Tibial artery (tissue), 4 donors: Measurements from ENCODE around the gene MRPL20.

ENCODE experiments used
- DNase-seq, 2 donors: peaks; one replicate each; pipeline ENCODE4 v3.0.0-alpha.2; 2019
- H3K27ac ChIP-seq, 2 donors: fragments of 200-600 bp; sonication (generic) in 1 of 2; 1 replicate in 1 of 2; 2 replicates in 1 of 2; pipeline ENCODE4 v1.5.1; 2018 to 2019; ENCODE audit warnings: mild to moderate bottlenecking in 1 of 2
- H3K27me3 ChIP-seq, 2 donors: fragments of 200-600 bp; sonication (generic) in 1 of 2; one replicate each; pipeline versions ENCODE4 v1.5.1 to v1.6.0; 2016 to 2019
- H3K36me3 ChIP-seq, 3 donors: fragments of 200-600 bp; sonication (generic) in 2 of 3; one replicate each; pipeline ENCODE4 v1.5.1; 2016 to 2019; ENCODE audit warnings: mild to moderate bottlenecking in 2 of 3
- H3K4me1 ChIP-seq, 4 donors: fragments of 200-600 bp; sonication (generic) in 2 of 4; 1 replicate in 3 of 4; 2 replicates in 1 of 4; pipeline ENCODE4 v1.5.1; 2016 to 2019
- H3K4me3 ChIP-seq, 2 donors: fragments of 200-600 bp; sonication (generic) in 1 of 2; 1 replicate in 1 of 2; 2 replicates in 1 of 2; pipeline ENCODE4 v1.5.1; 2018 to 2019; ENCODE audit warnings: mild to moderate bottlenecking in 2 of 2
- H3K9me3 ChIP-seq, 3 donors: fragments of 200-600 bp; sonication (generic) in 1 of 3; one replicate each; pipeline ENCODE4 v1.5.1; 2016 to 2019
- intact Hi-C: fragments of 100-400 bp; cut with DNase I; formaldehyde crosslinking; loops from one replicate; pipeline ENCODE4 v1.15.0; 2023; ENCODE audit warnings: low total_unique reads
- TF ChIP-seq, protein P1 (sequence below), 2 experiments: fragments of 200-600 bp in 1 of 2; fragments of 450-650 bp in 1 of 2; IDR thresholded peaks; one replicate each; pipeline ENCODE4 v1.5.1; 2017 to 2019; ENCODE audit warnings: antibody characterized with exemption in 2 of 2, mild to moderate bottlenecking in 1 of 2, moderate library complexity in 1 of 2

MRPL20 gene

GRCh38 chr1:1353389-1354151, 53.5 kb downstream of the MRPL20 start:
- DNase-seq: no peak
- TF ChIP-seq, protein P1, sequence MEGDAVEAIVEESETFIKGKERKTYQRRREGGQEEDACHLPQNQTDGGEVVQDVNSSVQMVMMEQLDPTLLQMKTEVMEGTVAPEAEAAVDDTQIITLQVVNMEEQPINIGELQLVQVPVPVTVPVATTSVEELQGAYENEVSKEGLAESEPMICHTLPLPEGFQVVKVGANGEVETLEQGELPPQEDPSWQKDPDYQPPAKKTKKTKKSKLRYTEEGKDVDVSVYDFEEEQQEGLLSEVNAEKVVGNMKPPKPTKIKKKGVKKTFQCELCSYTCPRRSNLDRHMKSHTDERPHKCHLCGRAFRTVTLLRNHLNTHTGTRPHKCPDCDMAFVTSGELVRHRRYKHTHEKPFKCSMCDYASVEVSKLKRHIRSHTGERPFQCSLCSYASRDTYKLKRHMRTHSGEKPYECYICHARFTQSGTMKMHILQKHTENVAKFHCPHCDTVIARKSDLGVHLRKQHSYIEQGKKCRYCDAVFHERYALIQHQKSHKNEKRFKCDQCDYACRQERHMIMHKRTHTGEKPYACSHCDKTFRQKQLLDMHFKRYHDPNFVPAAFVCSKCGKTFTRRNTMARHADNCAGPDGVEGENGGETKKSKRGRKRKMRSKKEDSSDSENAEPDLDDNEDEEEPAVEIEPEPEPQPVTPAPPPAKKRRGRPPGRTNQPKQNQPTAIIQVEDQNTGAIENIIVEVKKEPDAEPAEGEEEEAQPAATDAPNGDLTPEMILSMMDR (IDR thresholded peaks at IDR 0.05): no peak
- intact Hi-C loops: no loop called here
- Histone ChIP-seq H3K36me3 (peaks cover 9 to 27% (median 24%) of the 10 kb centered on the region in 3 donors), H3K4me1 (peaks cover 0 to 73% (median 60%) of the 10 kb centered on the region in 4 donors), H3K27ac (peak overlapping the region; percentile 19 to 39), H3K27me3 (no peaks in the 10 kb centered on the region), H3K4me3 (no peak overlapping the region), H3K9me3 (no peaks in the 10 kb centered on the region)

GRCh38 chr1:1352786-1353388, 54.2 kb downstream of the MRPL20 start:
- intact Hi-C loops: no loop called here

More at GRCh38 chr1:1352786-1353388, 54.2 kb downstream of the MRPL20 start:
- peaks cover 9 to 27% (median 24%) of the 10 kb centered on the region in 3 donors for H3K36me3 ChIP-seq
- H3K27me3 ChIP-seq: no peaks in the 10 kb centered on the region
- TF ChIP-seq, protein P1 (IDR thresholded peaks at IDR 0.05): no peak
- H3K9me3 ChIP-seq: no peaks in the 10 kb centered on the region
- H3K4me3 ChIP-seq: no peak overlapping the region
- peak overlapping the region in 1 of 2 donors; percentile 63 for H3K27ac ChIP-seq
- DNase-seq: no peak
- peaks cover 0 to 73% (median 60%) of the 10 kb centered on the region in 4 donors for H3K4me1 ChIP-seq
